Measurements from ENCODE around the gene PHF11.

Gene PHF11

GRCh38 chr13:49498206-49498605, 2.5 kb downstream of the PHF11 start:
- no peak for DNase-seq (ENCODE audit: low read depth)

- no peak for DNase-seq (ENCODE audit: low read depth)
These were observed 4.3 kb downstream of the PHF11 start for GRCh38 chr13:49499889-49500660.

- DNase-seq (ENCODE audit: low read depth): no peak
These were observed 7.2 kb downstream of the PHF11 start for GRCh38 chr13:49502954-49503353.

GRCh38 chr13:49503951-49504350, 8.2 kb downstream of the PHF11 start:
- no peak for DNase-seq (ENCODE audit: low read depth)

GRCh38 chr13:49512578-49512977, 16.8 kb downstream of the PHF11 start:
- DNase-seq (ENCODE audit: low read depth): no peak

GRCh38 chr13:49516467-49516866, 20.7 kb downstream of the PHF11 start:
- no peak for DNase-seq (ENCODE audit: low read depth)

- DNase-seq (ENCODE audit: low read depth): no peak
These were observed 21.7 kb downstream of the PHF11 start for GRCh38 chr13:49517461-49517860.

- DNase-seq (ENCODE audit: low read depth): no peak
These were observed 25.5 kb downstream of the PHF11 start for GRCh38 chr13:49521224-49521623.

GRCh38 chr13:49524740-49525501, 29.2 kb downstream of the PHF11 start:
- no peak for DNase-seq (ENCODE audit: low read depth)

- DNase-seq (ENCODE audit: low read depth): no peak
These were observed 31.4 kb downstream of the PHF11 start for GRCh38 chr13:49527123-49527522.

- DNase-seq (ENCODE audit: low read depth): no peak
These were observed 32.4 kb downstream of the PHF11 start for GRCh38 chr13:49528161-49528560.

- DNase-seq (ENCODE audit: low read depth): no peak
These were observed 34.7 kb downstream of the PHF11 start for GRCh38 chr13:49530457-49530856.

GRCh38 chr13:49532593-49532992, 36.8 kb downstream of the PHF11 start:
- no peak for DNase-seq (ENCODE audit: low read depth)

GRCh38 chr13:49533011-49533410, 37.3 kb downstream of the PHF11 start:
- DNase-seq (ENCODE audit: low read depth): no peak

GRCh38 chr13:49533591-49534269, 38.0 kb downstream of the PHF11 start:
- no peak for DNase-seq (ENCODE audit: low read depth)

- DNase-seq (ENCODE audit: low read depth): no peak
These were observed 40.6 kb downstream of the PHF11 start for GRCh38 chr13:49536144-49536873.

- DNase-seq (ENCODE audit: low read depth): no peak
These were observed 42.7 kb downstream of the PHF11 start for GRCh38 chr13:49538404-49538803.

- DNase-seq (ENCODE audit: low read depth): no peak
These were observed 43.6 kb downstream of the PHF11 start for GRCh38 chr13:49539313-49539712.

GRCh38 chr13:49539746-49540145, 44.0 kb downstream of the PHF11 start:
- DNase-seq (ENCODE audit: low read depth): no peak

GRCh38 chr13:49540552-49540951, 44.8 kb downstream of the PHF11 start:
- no peak for DNase-seq (ENCODE audit: low read depth)

GRCh38 chr13:49543656-49544055, 47.9 kb downstream of the PHF11 start:
- DNase-seq (ENCODE audit: low read depth): no peak

GRCh38 chr13:49545661-49546060, 49.9 kb downstream of the PHF11 start:
- no peak for DNase-seq (ENCODE audit: low read depth)

Data from stimulated activated CD8-positive, alpha-beta memory T cell treated with anti-CD3 and anti-CD28 coated beads, Interleukin-12 subunit alpha, Interleukin-12 subunit beta, amount 100 ng/mL, for 4 hours (primary cell).